HG02973 (cell line): ENCODE results near the gene COG4.
"Not testable (repeated sequence)": the region's sequence is repeated elsewhere in the genome, so short reads cannot be mapped to it uniquely, and the experiment has no call there.

Source experiments
- ATAC-seq: cut with Tn5 transposase; IDR thresholded peaks from one replicate; pipeline ENCODE4 v1.9.1; 2021; ENCODE audit warnings: moderate library complexity; ENCODE audit not compliant: unreplicated experiment

Gene COG4

GRCh38 chr16:70527315-70527996 is 4.1 kb upstream of the COG4 start:
- ATAC-seq, result no peak

- ATAC-seq, result no peak
Measured at GRCh38 chr16:70526403-70526802, 3.0 kb upstream of the COG4 start.

DNA sequence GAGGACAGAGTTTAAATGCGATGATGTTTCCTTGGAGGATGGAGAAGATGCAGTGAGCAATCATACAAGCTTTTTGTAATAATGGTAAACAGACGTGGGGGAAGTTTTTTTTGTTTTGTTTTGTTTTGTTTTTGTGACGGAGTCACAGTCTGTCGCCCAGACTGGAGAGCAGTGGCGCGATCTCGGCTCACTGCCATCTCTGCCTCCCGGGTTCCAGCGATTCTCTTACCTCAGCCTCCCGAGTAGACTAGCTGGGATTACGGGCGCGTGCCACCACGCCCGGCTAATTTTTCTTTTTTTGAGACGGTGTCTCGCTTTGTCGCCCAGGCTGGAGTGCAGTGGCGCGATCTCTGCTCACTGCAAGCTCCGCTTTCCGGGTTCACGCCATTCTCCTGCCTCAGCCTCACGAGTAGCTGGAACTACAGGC is 1.1 kb upstream of the COG4 start:
- ATAC-seq, result not testable (repeated sequence)

DNA sequence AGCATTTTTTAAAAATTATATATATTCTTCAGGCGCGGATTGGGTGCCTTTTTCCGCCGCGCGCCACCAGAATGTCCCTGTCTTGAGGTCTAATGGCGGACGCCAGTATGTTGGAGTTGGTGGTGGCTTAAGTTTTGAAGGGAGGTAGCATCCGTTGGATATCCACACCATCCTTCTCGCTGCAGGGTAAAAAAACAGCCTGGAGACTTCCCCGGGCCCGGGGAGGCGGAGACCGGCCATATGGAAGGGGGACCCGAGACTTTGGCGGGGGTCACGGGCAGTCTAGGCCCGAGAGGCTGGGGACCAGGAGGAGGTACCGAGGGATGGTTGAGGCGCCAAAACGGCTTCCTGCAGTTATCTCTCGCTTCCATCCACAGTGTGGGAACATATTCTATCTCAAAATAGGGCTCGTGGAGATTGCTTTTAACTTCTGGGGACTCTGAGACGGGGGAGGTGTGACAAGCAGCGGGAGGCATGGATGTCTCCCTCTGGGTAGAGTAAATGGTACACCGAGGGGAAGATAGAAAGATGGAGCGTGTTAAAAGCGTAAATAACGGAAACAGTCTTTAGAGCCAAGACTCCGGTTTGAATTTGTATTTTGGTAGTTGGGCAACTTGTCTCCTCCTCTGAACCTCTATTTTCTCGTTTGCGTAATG is 517 bp upstream of the COG4 start, which contains the start of gene SF3B3:
SF3B3 (plus strand) TSS at position 74 of the 656 bp plus-strand sequence. CDS start 2,841 bp downstream, outside the sequence.
- peak; percentile 38 for ATAC-seq

DNA sequence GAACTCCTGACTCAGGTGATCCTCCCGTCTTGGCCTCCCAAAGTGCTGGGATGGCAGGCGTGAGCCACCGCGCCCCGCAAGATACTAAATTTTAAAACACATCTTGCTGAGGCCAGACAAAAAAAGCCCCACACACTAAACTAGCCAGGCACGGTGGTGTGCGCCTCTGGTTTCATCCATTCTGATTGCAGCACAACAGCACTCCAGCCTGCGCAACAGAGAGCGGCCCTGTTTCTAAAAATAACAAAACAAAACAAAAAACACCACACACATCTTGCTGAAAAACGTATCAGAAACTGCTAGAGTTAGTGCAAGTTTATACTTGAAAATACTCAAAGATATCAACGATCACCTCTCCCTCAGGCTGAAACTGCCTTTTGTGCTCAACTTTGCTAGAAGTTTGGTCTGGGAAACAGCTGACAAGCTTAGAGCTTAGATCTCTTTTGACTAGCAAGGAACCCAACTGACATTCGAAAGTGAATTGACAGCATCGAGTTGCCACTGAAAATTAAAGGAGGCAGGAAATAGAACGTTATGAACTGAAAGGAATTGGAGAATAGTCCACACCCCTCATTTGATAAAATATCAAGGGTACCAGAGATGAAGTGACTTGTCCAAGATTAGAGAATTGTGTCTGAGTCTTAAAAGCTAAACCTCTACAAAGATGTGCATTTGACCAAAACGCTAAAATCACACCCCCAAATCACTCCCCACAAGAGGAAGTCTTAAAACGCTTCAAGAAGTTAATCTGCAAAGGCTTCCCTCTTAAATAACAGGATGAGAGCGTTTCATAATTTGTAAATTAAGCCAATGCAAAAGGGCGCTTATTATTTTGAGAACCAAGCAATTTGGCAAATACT is 908 bp downstream of the COG4 start:
- no peak for ATAC-seq

DNA sequence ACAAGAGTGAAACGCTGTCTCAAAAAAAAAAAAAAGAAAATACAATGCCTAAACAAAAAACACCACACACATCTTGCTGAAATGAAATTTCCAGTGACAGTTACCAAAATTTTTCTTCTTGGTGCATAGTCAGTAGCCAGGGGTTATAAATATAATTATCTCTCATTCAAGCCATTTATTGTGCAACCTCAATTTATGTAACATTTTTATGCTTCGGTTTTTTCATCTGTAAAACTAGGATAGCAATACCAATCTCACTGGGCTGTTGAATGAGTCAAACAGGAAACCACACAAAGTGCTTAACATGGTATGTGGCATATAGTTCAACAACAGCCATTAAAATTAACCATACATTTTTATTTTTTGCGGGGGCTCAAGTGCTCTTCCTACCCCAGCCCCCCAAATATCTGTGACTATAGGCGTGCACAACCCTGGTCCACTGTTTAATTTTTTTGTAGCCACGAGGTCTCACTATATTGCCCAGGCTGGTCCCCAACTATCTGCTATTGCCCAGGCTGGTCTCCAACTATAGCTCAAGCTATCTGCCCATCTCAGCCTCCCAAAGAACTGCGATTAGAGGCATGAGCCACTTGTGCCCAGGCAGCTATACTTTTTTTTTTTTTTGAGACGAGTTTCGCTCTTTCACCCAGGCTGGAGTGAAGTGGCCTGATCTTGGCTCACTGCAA is 2.6 kb downstream of the COG4 start:
- no peak for ATAC-seq

- no peak for ATAC-seq
Measured at GRCh38 chr16:70512456-70512855, 10.9 kb downstream of the COG4 start.

DNA sequence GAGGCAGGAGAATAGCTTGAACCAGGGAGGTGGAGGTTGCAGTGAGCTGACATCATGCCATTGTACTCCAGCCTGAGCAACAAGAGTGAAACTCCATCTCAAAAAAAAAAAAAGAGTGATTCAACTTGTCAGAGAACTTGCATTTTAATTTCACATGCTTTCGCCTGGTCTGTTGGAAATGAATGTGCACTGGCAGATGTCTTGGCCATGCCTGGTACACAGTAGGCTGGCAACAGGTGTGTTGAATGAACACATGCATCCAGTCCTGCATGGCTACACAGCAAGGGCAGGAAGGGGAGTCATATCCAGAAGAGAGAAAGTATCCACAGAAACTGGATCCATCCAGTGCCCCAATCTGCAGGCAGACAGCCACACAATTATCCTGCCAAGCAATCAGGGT is 11.5 kb downstream of the COG4 start:
- ATAC-seq, result no peak

GRCh38 chr16:70510216-70510615 is 13.1 kb downstream of the COG4 start:
- no peak for ATAC-seq

- ATAC-seq, result no peak
Measured at GRCh38 chr16:70508752-70509151, 14.6 kb downstream of the COG4 start.

DNA sequence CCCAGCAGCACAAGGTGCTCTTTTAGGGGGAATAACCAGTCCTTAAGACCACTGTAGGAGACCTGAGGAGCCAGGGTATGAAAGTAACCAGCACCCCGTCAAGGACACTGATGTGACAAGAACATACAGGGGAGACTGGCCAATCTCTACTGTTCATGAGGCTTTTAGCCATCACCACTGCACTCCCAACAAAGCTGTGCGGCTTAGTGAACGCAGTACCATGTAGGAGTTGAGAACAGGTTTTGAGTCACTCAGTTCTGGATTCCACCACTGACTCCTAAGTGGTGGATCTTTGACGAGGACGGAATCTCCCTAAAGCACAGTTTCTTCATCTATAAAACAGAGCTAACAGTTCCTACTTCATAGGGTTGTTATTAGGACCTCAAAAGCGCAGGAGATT is 26.8 kb downstream of the COG4 start:
- ATAC-seq, result no peak

DNA sequence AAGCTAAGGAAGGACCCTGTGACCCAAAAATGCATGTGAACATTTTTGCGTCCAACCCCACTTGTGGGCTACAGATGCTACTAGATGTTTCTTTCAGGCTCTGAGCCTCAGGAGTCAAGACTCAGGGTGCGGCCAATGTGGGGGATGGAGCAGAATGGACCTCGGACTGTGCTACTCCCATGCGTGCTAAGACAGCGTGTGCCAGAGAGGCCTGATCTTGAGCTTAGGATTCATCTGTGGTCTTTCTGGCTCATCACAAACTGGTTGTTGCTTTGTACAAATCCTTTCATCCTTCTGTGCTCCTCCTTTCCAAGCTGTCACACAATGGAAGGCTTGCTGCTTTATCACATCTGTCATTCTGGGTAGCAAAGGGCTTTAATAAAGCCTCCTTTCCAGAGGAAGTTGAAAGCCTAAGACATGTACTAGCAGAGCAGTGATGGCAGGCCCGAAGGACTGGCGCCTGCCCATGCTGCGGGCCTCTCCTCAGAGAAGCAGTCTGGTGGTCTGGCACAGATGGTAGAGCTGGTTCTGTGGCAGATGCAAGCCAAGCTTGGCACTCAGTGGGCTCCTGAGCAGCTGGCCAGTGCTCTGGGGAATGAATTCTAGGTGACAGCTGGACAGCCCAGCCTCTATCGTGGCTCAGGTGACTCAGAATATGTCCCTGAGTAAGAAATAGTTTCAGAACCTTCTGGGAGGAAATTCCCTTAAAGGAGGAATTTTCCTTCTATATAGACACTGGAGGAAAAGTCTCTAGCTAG is 27.8 kb downstream of the COG4 start:
- ATAC-seq, result no peak

DNA sequence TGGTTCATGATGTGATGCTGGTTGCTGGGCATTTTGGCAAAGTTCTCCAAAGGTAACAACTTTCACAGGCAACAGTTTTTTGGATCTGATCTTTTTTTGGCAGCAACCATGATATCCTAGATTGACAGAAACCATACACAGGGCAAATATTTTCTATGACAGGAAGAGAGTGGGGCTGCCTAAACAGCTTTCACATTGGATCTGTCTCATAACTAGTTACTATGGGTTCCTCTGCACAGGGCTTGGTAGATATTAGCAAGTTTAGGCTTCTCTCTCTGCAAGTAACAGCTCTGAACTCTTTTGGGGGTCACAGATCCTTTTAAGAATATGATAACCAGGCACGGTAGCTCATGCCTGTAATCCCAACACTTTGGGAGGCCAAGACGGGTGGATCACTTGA is 28.6 kb downstream of the COG4 start:
- no peak for ATAC-seq

GRCh38 chr16:70494202-70494770 is 29.1 kb downstream of the COG4 start:
- ATAC-seq, result no peak

GRCh38 chr16:70493802-70494201 is 29.6 kb downstream of the COG4 start:
- no peak for ATAC-seq

DNA sequence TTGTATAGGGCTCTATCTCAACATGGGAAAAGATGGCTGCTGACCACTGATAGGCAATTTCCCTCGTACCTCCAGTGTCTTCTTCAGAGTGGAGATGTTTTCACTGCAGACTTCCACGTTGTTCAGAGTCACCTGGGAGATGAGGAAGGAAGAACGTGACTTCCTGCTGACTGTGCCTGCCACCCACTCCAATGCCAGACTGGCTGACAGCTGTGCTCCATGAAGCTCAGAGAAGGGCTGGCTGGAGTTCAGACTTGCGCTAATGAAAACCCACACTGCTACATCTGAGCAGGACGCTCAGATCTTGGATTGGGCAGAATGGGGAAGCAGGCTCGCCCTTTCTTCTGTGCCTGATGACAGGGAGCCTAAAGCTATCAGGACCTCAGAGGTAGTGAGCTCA is 33.1 kb downstream of the COG4 start:
- ATAC-seq, result no peak

- no peak for ATAC-seq
Measured at GRCh38 chr16:70484867-70485266, 38.5 kb downstream of the COG4 start.

DNA sequence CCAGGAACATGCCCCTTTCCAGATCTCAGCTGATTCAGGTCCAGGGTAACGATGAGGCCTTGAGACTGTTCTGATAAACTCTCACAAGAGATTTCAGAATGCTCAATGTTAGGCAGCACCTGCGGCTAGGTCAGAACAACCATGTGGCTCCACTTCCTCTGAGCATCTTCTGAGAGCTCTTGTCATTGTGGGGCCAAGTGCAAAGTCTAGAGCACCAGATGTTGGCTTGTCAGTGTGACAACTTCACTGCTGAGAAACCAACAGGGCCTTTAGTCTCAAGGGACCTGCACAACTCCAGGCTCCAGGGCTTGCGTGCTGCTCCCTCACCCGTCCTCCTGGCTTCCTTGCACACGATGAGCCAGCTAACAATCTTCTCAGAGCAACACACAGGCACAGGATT is 39.9 kb downstream of the COG4 start:
- ATAC-seq, result no peak

DNA sequence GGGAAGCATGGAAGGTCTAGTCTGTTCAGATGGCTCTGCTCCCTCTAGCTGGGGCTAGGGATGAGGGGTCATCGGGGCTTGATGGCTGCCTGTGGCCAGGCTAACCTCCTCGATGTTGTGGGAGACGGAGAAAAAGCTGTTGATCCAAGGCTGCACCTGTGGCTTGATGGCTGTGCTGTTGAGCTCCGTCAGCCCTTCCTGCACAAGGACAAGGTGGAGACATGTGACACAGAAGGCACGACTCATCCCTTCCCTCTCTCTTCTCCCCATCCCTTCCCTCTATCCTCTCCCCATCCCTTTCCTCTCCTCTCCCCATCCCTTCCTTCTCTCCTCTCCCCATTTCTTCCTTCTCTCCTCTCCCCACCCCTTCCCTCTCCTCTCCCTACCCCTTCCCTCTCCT is 40.7 kb downstream of the COG4 start:
- ATAC-seq, result no peak

- no peak for ATAC-seq
Measured at GRCh38 chr16:70481929-70482536, 41.3 kb downstream of the COG4 start.
